ENCODE data around the gene CELF2. TPM values are rescaled to one million over a fixed set of nuclear protein-coding genes. Genes with fewer than 3 reads are reported as not detected.

Gene CELF2
- total RNA-seq, 1 donor from 2014 or later, result 33.8 TPM

DNA sequence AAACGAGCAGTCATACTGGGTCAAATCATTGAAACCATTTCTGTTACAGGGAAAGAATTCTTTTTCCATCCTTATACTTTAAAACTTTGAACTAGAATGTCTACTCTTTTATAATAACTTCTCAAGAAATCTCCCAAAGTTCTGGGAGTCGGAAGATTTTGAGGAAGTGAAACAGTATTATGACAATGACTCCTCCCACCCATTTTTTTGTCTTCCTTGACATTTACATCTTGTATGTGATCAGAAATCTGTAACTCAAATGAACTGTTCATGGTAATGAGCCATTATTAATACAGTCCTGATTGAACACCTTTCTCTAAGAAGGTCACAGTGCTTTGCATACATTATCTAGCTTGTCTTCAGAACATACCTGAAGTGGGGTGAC lies 227.4 kb downstream of the CELF2 start:
- Mint-ChIP-seq H3K27me3 (ENCODE audit: unreplicated experiment) (no peaks in the 10 kb centered on the region), H3K9me3 (ENCODE audit: unreplicated experiment) (no peaks in the 10 kb centered on the region), H3K4me3 (ENCODE audit: unreplicated experiment) (no peak overlapping the region), H3K4me1 (ENCODE audit: unreplicated experiment) (no peaks in the 10 kb centered on the region), H3K36me3 (ENCODE audit: unreplicated experiment) (peaks cover 3% of the 10 kb centered on the region), H3K27ac (ENCODE audit: unreplicated experiment) (no peak overlapping the region)
- DNase-seq (ENCODE audit: extremely low spot score, unreplicated experiment), result no peak
- TF ChIP-seq, protein P1, sequence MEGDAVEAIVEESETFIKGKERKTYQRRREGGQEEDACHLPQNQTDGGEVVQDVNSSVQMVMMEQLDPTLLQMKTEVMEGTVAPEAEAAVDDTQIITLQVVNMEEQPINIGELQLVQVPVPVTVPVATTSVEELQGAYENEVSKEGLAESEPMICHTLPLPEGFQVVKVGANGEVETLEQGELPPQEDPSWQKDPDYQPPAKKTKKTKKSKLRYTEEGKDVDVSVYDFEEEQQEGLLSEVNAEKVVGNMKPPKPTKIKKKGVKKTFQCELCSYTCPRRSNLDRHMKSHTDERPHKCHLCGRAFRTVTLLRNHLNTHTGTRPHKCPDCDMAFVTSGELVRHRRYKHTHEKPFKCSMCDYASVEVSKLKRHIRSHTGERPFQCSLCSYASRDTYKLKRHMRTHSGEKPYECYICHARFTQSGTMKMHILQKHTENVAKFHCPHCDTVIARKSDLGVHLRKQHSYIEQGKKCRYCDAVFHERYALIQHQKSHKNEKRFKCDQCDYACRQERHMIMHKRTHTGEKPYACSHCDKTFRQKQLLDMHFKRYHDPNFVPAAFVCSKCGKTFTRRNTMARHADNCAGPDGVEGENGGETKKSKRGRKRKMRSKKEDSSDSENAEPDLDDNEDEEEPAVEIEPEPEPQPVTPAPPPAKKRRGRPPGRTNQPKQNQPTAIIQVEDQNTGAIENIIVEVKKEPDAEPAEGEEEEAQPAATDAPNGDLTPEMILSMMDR (IDR thresholded peaks at IDR 0.05), result no peak

DNA sequence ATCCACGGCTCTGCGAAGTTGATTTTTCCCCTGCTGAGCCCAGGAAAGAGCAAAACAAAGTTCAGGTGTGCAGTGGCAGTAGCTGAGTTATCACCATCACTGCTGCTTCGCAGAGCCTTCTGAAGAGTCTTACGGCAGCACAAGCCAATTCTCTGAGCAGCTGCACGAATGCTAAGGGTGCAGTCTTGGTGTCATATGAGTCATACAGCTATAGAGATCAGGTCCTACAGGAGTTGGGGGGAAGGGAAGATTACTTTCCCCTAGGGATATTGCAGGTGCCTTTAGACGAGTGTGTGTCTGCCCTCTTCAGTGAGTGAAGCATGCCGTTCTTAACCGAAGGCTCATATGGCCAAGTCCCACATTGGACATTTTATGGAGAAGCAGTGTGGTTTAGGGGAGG lies 227.8 kb downstream of the CELF2 start:
- Mint-ChIP-seq H3K36me3 (ENCODE audit: unreplicated experiment) (peaks cover 3% of the 10 kb centered on the region), H3K27ac (ENCODE audit: unreplicated experiment) (no peak overlapping the region), H3K4me3 (ENCODE audit: unreplicated experiment) (no peak overlapping the region), H3K27me3 (ENCODE audit: unreplicated experiment) (no peaks in the 10 kb centered on the region), H3K4me1 (ENCODE audit: unreplicated experiment) (no peaks in the 10 kb centered on the region), H3K9me3 (ENCODE audit: unreplicated experiment) (no peaks in the 10 kb centered on the region)
- DNase-seq (ENCODE audit: extremely low spot score, unreplicated experiment), result no peak
- TF ChIP-seq, protein P1 (IDR thresholded peaks at IDR 0.05), result no peak

- Mint-ChIP-seq H3K4me1 (ENCODE audit: unreplicated experiment) (no peaks in the 10 kb centered on the region), H3K9me3 (ENCODE audit: unreplicated experiment) (no peaks in the 10 kb centered on the region), H3K4me3 (ENCODE audit: unreplicated experiment) (no peak overlapping the region), H3K27ac (ENCODE audit: unreplicated experiment) (no peak overlapping the region), H3K27me3 (ENCODE audit: unreplicated experiment) (no peaks in the 10 kb centered on the region), H3K36me3 (ENCODE audit: unreplicated experiment) (peaks cover 3% of the 10 kb centered on the region)
- TF ChIP-seq, protein P1 (IDR thresholded peaks at IDR 0.05), result no peak
- DNase-seq (ENCODE audit: extremely low spot score, unreplicated experiment), result no peak
These were observed 228.4 kb downstream of the CELF2 start for GRCh38 chr10:11245981-11246590.

DNA sequence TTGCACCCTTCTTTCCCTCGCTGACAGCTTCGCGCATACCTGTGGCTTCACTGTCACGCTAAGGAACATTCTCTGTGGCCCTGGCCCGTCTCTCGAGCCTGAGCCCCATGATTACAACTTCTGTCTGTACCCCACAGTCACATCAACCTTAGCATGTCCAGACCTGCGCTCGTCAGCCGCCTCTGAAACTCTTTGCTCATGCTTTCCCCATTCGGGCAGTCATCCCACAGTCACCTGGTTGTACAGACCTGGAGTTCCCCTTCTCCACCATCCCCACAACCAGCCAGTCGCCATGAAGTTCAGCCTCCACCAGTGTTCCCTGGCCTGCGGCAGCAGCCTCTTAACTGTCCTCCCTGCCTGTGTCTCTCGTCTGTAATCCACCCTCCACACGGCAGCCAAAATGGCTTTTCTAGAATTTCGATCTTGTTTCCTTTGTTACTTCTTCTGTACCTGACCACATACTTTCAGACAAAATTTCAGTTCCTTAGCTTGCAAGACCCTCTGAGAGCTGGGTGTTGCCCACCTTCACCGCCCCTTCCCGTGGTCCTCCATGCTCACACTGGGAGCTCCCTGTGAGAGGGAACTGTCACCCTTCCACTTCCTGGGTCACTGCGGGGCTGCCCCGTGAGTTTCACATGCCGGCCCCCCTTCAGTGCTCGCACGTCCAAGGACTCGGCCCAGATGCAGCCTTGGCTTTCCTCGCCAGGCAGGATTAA lies 229.2 kb downstream of the CELF2 start:
- no peak overlapping the region for H3K4me3 Mint-ChIP-seq (ENCODE audit: unreplicated experiment)
- no peak for DNase-seq (ENCODE audit: extremely low spot score, unreplicated experiment)
- no peaks in the 10 kb centered on the region for H3K27me3 Mint-ChIP-seq (ENCODE audit: unreplicated experiment)
- no peak overlapping the region for H3K27ac Mint-ChIP-seq (ENCODE audit: unreplicated experiment)
- TF ChIP-seq, protein P1 (IDR thresholded peaks at IDR 0.05), result no peak
- no peaks in the 10 kb centered on the region for H3K9me3 Mint-ChIP-seq (ENCODE audit: unreplicated experiment)
- H3K36me3 Mint-ChIP-seq (ENCODE audit: unreplicated experiment), result peaks cover 3% of the 10 kb centered on the region
- no peaks in the 10 kb centered on the region for H3K4me1 Mint-ChIP-seq (ENCODE audit: unreplicated experiment)

DNA sequence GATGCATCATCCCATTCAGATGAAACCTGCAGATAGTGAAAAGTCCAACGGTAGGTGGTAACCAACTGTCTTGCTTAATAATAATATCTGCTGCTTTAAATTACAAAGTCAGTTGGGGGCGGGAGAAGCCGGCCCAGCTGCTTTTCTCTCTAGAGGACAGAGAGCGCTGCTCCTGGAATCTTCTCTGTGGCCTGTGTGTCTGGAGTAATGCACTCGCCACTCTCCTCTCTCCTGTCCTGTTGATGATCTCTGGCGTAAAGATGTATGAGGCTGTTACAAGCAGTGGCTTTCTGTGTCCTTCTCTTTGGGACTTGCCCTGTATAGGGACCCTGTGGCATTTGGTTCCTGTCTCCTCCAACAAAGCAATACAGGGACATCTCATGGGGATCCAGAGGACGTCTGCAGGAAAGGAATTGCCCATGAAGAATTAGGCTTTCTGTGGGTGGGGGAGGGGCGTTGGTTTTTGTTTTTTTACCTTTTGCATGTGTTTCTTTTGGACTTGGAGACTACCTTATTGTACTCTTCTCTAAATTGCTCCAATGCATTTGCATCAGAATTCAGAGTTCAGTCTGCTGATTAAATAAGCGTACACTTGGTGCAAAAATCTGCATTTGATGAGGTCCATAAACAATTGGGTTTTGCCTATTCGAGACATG lies 231.6 kb downstream of the CELF2 start:
- TF ChIP-seq, protein P1 (IDR thresholded peaks at IDR 0.05), result no peak
- Mint-ChIP-seq H3K4me3 (ENCODE audit: unreplicated experiment) (no peak overlapping the region), H3K4me1 (ENCODE audit: unreplicated experiment) (no peaks in the 10 kb centered on the region), H3K27me3 (ENCODE audit: unreplicated experiment) (no peaks in the 10 kb centered on the region), H3K27ac (ENCODE audit: unreplicated experiment) (no peak overlapping the region), H3K9me3 (ENCODE audit: unreplicated experiment) (no peaks in the 10 kb centered on the region), H3K36me3 (ENCODE audit: unreplicated experiment) (no peaks in the 10 kb centered on the region)
- DNase-seq (ENCODE audit: extremely low spot score, unreplicated experiment), result no peak

Measured in osteocyte (in vitro differentiated cells).